Ishikawa (cell line): ENCODE data around the gene ALG2.

ENCODE experiments used
- CEBPB ChIP-seq: IDR thresholded peaks from 2 replicates; pipeline ENCODE4 v1.6.1; 2012
- CREB1 ChIP-seq: IDR thresholded peaks from 2 replicates; pipeline ENCODE4 v1.6.1; 2012; ENCODE audit warnings: low read depth
- EGR1 ChIP-seq: IDR thresholded peaks from 2 replicates; pipeline ENCODE4 v1.6.1; 2012
- EP300 ChIP-seq: IDR thresholded peaks from 2 replicates; pipeline ENCODE4 v1.6.1; 2012; ENCODE audit warnings: borderline replicate concordance
- FOXM1 ChIP-seq: IDR thresholded peaks from 2 replicates; pipeline ENCODE4 v1.6.1; 2012; ENCODE audit warnings: low read depth, borderline replicate concordance
- MAX ChIP-seq: IDR thresholded peaks from 2 replicates; pipeline ENCODE4 v1.6.1; 2012
- NFIC ChIP-seq: IDR thresholded peaks from 2 replicates; pipeline ENCODE4 v1.6.1; 2012
- RAD21 ChIP-seq: IDR thresholded peaks from 2 replicates; pipeline ENCODE4 v1.6.1; 2012; ENCODE audit warnings: low read depth
- REST ChIP-seq: IDR thresholded peaks from 2 replicates; pipeline ENCODE4 v1.6.1; 2012; ENCODE audit warnings: low read depth, mild to moderate bottlenecking
- TAF1 ChIP-seq: IDR thresholded peaks from 2 replicates; pipeline ENCODE4 v1.6.1; 2012; ENCODE audit warnings: low read depth, mild to moderate bottlenecking
- TCF12 ChIP-seq: IDR thresholded peaks from 2 replicates; pipeline ENCODE4 v1.6.1; 2012; ENCODE audit warnings: low read depth
- TEAD4 ChIP-seq: IDR thresholded peaks from 2 replicates; pipeline ENCODE4 v1.6.1; 2012
- USF1 ChIP-seq: IDR thresholded peaks from 2 replicates; pipeline ENCODE4 v1.6.1; 2012
- YY1 ChIP-seq: IDR thresholded peaks from 2 replicates; pipeline ENCODE4 v1.6.1; 2012; ENCODE audit warnings: low read depth
- ZBTB7A ChIP-seq: IDR thresholded peaks from 2 replicates; pipeline ENCODE4 v1.6.1; 2012; ENCODE audit warnings: low read depth

Gene ALG2

GRCh38 chr9:99257723-99258389 lies 36.1 kb upstream of the ALG2 start:
- no peak for TF ChIP-seq ZBTB7A
- no peak for TF ChIP-seq USF1
- TF ChIP-seq FOXM1, result no peak
- TF ChIP-seq TAF1, result no peak
- TF ChIP-seq CREB1, result no peak
- no peak for TF ChIP-seq REST
- no peak for TF ChIP-seq CEBPB
- no peak for TF ChIP-seq NFIC
- TF ChIP-seq RAD21, result no peak
- no peak for TF ChIP-seq EP300
- no peak for TF ChIP-seq YY1

- no peak for TF ChIP-seq EP300
- TF ChIP-seq FOXM1, result no peak
- no peak for TF ChIP-seq NFIC
- no peak for TF ChIP-seq TEAD4
- no peak for TF ChIP-seq CREB1
These were observed 33.9 kb upstream of the ALG2 start for GRCh38 chr9:99255651-99256050.

- no peak for TF ChIP-seq RAD21
- TF ChIP-seq MAX, result no peak
- no peak for TF ChIP-seq EGR1
- TF ChIP-seq ZBTB7A, result no peak
- TF ChIP-seq FOXM1, result no peak
- no peak for TF ChIP-seq TAF1
- no peak for TF ChIP-seq USF1
- TF ChIP-seq TEAD4, result no peak
- no peak for TF ChIP-seq EP300
- TF ChIP-seq CEBPB, result no peak
- no peak for TF ChIP-seq REST
- TF ChIP-seq CREB1, result no peak
- no peak for TF ChIP-seq TCF12
- no peak for TF ChIP-seq YY1
These were observed 32.2 kb upstream of the ALG2 start for GRCh38 chr9:99253772-99254431.

- no peak for TF ChIP-seq EP300
- TF ChIP-seq TCF12, result no peak
- TF ChIP-seq EGR1, result no peak
- no peak for TF ChIP-seq RAD21
- no peak for TF ChIP-seq TAF1
- TF ChIP-seq CREB1, result no peak
- TF ChIP-seq FOXM1, result no peak
- TF ChIP-seq MAX, result no peak
- no peak for TF ChIP-seq YY1
- no peak for TF ChIP-seq REST
- TF ChIP-seq USF1, result no peak
- TF ChIP-seq NFIC, result no peak
- TF ChIP-seq ZBTB7A, result no peak
These were observed 31.4 kb upstream of the ALG2 start for GRCh38 chr9:99253134-99253533.
